Liver (tissue), 9 donors: ENCODE data around the gene MT1A. TPM values are rescaled to one million over a fixed set of nuclear protein-coding genes. Genes with fewer than 3 reads are reported as not detected.

Experiments
- DNase-seq: peaks from one replicate; pipeline ENCODE4 v3.0.0-alpha.2; 2017; ENCODE audit warnings: low spot score
- H3K27ac ChIP-seq, 2 donors: one replicate each; pipeline ENCODE4 v1.7.0; 2013; ENCODE audit warnings: inconsistent platforms in 2 of 2, low read length in 2 of 2, control low read depth in 1 of 2, low read depth in 1 of 2, mild to moderate bottlenecking in 1 of 2
- H3K27me3 ChIP-seq, 4 donors: one replicate each; pipeline versions ENCODE4 v1.6.1 to v1.7.0; 2013; ENCODE audit warnings: low read length in 3 of 4, inconsistent platforms in 1 of 4, mild to moderate bottlenecking in 1 of 4, moderate library complexity in 1 of 4; ENCODE audit not compliant: control insufficient read depth in 4 of 4, insufficient read depth in 4 of 4
- H3K36me3 ChIP-seq, 4 donors: one replicate each; pipeline versions ENCODE4 v1.6.1 to v1.7.0; 2013; ENCODE audit warnings: low read length in 3 of 4, mild to moderate bottlenecking in 3 of 4, low read depth in 1 of 4, moderate library complexity in 1 of 4; ENCODE audit not compliant: control insufficient read depth in 4 of 4, insufficient read depth in 3 of 4
- H3K4me1 ChIP-seq, 4 donors: one replicate each; pipeline versions ENCODE4 v1.6.1 to v1.7.0; 2013; ENCODE audit warnings: low read length in 3 of 4, mild to moderate bottlenecking in 3 of 4, moderate library complexity in 1 of 4; ENCODE audit not compliant: control insufficient read depth in 4 of 4, insufficient read depth in 4 of 4
- H3K4me3 ChIP-seq, 3 donors: one replicate each; pipeline versions ENCODE4 v1.6.1 to v1.7.0; 2013; ENCODE audit warnings: low read length in 3 of 3, control low read depth in 1 of 3, low read depth in 1 of 3, mild to moderate bottlenecking in 1 of 3
- H3K9ac ChIP-seq, 2 donors: one replicate each; pipeline ENCODE4 v1.7.0; 2013; ENCODE audit warnings: low read length in 2 of 2, mild to moderate bottlenecking in 2 of 2, moderate library complexity in 2 of 2, control low read depth in 1 of 2, low read depth in 1 of 2
- H3K9me3 ChIP-seq, 4 donors: one replicate each; pipeline versions ENCODE4 v1.6.1 to v1.7.0; 2013; ENCODE audit warnings: low read length in 3 of 4; ENCODE audit not compliant: control insufficient read depth in 4 of 4
- FOXA1 ChIP-seq: IDR thresholded peaks from 2 replicates; pipeline ENCODE4 v1.6.1; 2016; ENCODE audit warnings: antibody characterized with exemption
- GABPA ChIP-seq, 2 donors: IDR thresholded peaks in 1 of 2; conservative IDR thresholded peaks in 1 of 2; 2 replicates each; pipeline ENCODE4 v1.6.1; 2016; ENCODE audit warnings: antibody characterized with exemption in 2 of 2, mild to moderate bottlenecking in 1 of 2, moderate library complexity in 1 of 2
- HNF4A ChIP-seq, 2 donors: conservative IDR thresholded peaks; 2 replicates each; pipeline ENCODE4 v1.6.1; 2016; ENCODE audit warnings: antibody characterized with exemption in 2 of 2, mild to moderate bottlenecking in 2 of 2
- HNF4G ChIP-seq: IDR thresholded peaks from 2 replicates; pipeline ENCODE4 v1.6.1; 2016; ENCODE audit warnings: antibody characterized with exemption
- JUND ChIP-seq, 2 donors: IDR thresholded peaks; 2 replicates each; pipeline ENCODE4 v1.6.1; 2016; ENCODE audit warnings: antibody characterized with exemption in 2 of 2
- NR2F2 ChIP-seq: IDR thresholded peaks from 2 replicates; pipeline ENCODE4 v1.6.1; 2016; ENCODE audit warnings: antibody characterized with exemption
- RXRA ChIP-seq, 2 donors: IDR thresholded peaks; 2 replicates each; pipeline ENCODE4 v1.6.1; 2017 to 2018; ENCODE audit warnings: antibody characterized with exemption in 2 of 2, mild to moderate bottlenecking in 1 of 2
- SP1 ChIP-seq: IDR thresholded peaks from 2 replicates; pipeline ENCODE4 v1.6.1; 2018; ENCODE audit warnings: antibody characterized with exemption, mild to moderate bottlenecking
- TAF1 ChIP-seq: conservative IDR thresholded peaks from 2 replicates; pipeline ENCODE4 v1.6.1; 2016; ENCODE audit warnings: antibody characterized with exemption, mild to moderate bottlenecking
- YY1 ChIP-seq: IDR thresholded peaks from 2 replicates; pipeline ENCODE4 v1.6.1; 2016; ENCODE audit warnings: antibody characterized with exemption, mild to moderate bottlenecking
- whole genome bisulfite sequencing: extraction: QIAGEN DNeasy Blood & Tissue Kit; methylation state at CpG from one replicate; pipeline ENCODE4 v1.1.7; 2013; 5-methylcytosine and 5-hydroxymethylcytosine counted together
- polyA plus RNA-seq, 2 donors: library from polyadenylated mRNA; stranded (reverse) in 1 of 2; unstranded in 1 of 2; fragments of 200-250 nt in 1 of 2; fragments of >200 nt in 1 of 2; fragmentation: Nextera tagmentation in 1 of 2; extraction: Ambion mirVana in 1 of 2; gene quantifications; one replicate each; pipeline versions ENCODE4 v1.2.1 to v1.2.3, GENCODE V29; 2013 to 2015
- total RNA-seq, 2 donors: library from RNA; depleted of rRNA; stranded (reverse); fragments of >200 nt; gene quantifications; one replicate each; pipeline ENCODE4 v1.2.3, GENCODE V29; 2014
- TF ChIP-seq, protein P1 (sequence below): IDR thresholded peaks from 2 replicates; pipeline ENCODE4 v1.6.1; 2016; ENCODE audit warnings: antibody characterized with exemption
- TF ChIP-seq, protein P2 (sequence below): IDR thresholded peaks from 2 replicates; pipeline ENCODE4 v1.6.1; 2016; ENCODE audit warnings: antibody characterized with exemption, mild to moderate bottlenecking
- donor health status: healthy.
- donor health status: healthy.
- donor health status: healthy.
- donor health status: healthy.
- donor health status: healthy.

MT1A gene
- total and polyA plus RNA-seq, 4 donors, result 10.1 to 511 (median 74.6) TPM

DNA sequence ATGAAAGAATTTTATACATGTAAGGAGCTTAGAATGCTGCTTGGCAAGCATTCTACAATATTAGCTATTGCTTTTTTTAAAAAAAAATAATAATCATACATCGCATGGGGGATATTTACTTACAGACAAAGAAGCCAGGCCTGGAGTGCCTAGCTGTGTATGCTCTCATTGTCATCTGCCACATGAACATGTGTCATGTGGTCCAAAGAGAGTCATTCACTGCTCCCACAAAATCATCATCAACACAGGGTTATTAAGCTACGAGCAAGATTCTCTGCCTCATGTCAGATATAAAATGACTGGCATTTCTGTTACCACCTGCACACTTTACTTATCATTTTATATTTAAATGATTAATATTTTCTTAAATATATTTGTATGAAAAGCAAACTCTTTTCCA, 14.8 kb upstream of the MT1A start:
- 98% methylated on average over 2 of the region's 2 CpGs for WGBS
- DNase-seq, result no peak
- Histone ChIP-seq H3K9me3 (no peaks in the 10 kb centered on the region), H3K27me3 (no peaks in the 10 kb centered on the region), H3K9ac (no peak overlapping the region), H3K27ac (no peak overlapping the region), H3K36me3 (peaks cover 0 to 3% (median 0%) of the 10 kb centered on the region in 4 donors), H3K4me1 (peaks cover 0 to 17% (median 3%) of the 10 kb centered on the region in 4 donors), H3K4me3 (no peak overlapping the region)
- TF ChIP-seq FOXA1, result no peak
- TF ChIP-seq, protein P1, sequence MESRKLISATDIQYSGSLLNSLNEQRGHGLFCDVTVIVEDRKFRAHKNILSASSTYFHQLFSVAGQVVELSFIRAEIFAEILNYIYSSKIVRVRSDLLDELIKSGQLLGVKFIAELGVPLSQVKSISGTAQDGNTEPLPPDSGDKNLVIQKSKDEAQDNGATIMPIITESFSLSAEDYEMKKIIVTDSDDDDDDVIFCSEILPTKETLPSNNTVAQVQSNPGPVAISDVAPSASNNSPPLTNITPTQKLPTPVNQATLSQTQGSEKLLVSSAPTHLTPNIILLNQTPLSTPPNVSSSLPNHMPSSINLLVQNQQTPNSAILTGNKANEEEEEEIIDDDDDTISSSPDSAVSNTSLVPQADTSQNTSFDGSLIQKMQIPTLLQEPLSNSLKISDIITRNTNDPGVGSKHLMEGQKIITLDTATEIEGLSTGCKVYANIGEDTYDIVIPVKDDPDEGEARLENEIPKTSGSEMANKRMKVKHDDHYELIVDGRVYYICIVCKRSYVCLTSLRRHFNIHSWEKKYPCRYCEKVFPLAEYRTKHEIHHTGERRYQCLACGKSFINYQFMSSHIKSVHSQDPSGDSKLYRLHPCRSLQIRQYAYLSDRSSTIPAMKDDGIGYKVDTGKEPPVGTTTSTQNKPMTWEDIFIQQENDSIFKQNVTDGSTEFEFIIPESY, result no peak
- TF ChIP-seq TAF1, result no peak

DNA sequence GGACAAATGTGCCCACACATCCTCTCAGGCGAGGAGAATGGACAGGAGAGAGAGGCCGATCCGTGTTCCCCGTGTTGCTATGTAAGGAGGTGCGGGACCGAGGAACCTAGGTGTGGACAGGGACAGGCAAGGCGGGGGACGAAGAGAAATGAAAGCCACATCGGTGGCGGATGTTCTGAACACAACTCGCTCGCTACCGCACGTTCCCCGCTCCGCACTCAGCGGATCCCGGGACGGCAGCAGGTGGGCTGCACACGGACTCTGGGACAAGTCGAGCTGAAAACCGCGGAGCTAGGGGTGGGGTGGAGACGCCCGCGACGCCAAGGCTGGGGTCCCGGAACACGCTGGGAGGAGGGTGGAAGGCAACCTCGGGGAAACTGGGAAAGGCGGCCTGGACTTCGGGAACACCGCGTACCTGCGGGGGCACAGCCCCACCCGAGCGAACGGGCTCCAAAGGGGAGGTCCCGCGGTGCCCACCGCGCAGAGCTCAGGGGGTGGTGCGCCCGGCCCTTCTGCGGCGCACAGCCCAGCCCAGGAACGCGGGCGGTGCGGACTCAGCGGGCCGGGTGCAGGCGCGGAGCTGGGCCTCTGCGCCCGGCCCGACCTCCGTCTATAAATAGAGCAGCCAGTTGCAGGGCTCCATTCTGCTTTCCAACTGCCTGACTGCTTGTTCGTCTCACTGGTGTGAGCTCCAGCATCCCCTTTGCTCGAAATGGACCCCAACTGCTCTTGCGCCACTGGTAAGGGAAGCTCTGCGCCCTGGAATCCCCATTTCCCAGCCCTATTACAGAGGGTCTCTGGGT, 13.1 kb upstream of the MT1A start, which contains the start of gene MT1E:
Gene MT1E (plus strand): TSS at position 642 of the 803 bp plus-strand sequence. CDS start 71 bp downstream, at position 713.
- TF ChIP-seq RXRA (IDR thresholded peaks at IDR 0.05) (no peak), GABPA (IDR thresholded peaks at IDR 0.05 in 1 of 2, conservative IDR thresholded peaks at IDR 0.05 in 1 of 2) (no peak), YY1 (peak; percentile 63), HNF4G (peak; percentile 6), TAF1 (peak; percentile 98), NR2F2 (no peak), JUND (IDR thresholded peaks at IDR 0.05) (no peak), HNF4A (conservative IDR thresholded peaks at IDR 0.05) (peak in 1 of 2 donors; percentile 30), SP1 (peak; percentile 80)
- TF ChIP-seq, protein P1, result no peak
- TF ChIP-seq, protein P2, sequence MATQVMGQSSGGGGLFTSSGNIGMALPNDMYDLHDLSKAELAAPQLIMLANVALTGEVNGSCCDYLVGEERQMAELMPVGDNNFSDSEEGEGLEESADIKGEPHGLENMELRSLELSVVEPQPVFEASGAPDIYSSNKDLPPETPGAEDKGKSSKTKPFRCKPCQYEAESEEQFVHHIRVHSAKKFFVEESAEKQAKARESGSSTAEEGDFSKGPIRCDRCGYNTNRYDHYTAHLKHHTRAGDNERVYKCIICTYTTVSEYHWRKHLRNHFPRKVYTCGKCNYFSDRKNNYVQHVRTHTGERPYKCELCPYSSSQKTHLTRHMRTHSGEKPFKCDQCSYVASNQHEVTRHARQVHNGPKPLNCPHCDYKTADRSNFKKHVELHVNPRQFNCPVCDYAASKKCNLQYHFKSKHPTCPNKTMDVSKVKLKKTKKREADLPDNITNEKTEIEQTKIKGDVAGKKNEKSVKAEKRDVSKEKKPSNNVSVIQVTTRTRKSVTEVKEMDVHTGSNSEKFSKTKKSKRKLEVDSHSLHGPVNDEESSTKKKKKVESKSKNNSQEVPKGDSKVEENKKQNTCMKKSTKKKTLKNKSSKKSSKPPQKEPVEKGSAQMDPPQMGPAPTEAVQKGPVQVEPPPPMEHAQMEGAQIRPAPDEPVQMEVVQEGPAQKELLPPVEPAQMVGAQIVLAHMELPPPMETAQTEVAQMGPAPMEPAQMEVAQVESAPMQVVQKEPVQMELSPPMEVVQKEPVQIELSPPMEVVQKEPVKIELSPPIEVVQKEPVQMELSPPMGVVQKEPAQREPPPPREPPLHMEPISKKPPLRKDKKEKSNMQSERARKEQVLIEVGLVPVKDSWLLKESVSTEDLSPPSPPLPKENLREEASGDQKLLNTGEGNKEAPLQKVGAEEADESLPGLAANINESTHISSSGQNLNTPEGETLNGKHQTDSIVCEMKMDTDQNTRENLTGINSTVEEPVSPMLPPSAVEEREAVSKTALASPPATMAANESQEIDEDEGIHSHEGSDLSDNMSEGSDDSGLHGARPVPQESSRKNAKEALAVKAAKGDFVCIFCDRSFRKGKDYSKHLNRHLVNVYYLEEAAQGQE, result peak; percentile 85
- H3K36me3 ChIP-seq, result peaks cover 0 to 3% (median 0%) of the 10 kb centered on the region in 4 donors
- WGBS, result 1% methylated on average over 62 of the region's 62 CpGs
- no peaks in the 10 kb centered on the region for H3K9me3 ChIP-seq
- H3K27me3 ChIP-seq, result no peaks in the 10 kb centered on the region
- peak; percentile 80 for DNase-seq
- H3K9ac ChIP-seq, result peak within 1 kb of the TSS; percentile 94 to 96
- peaks cover 0 to 17% (median 6%) of the 10 kb centered on the region in 4 donors for H3K4me1 ChIP-seq
- H3K27ac ChIP-seq, result peak within 1 kb of the TSS; percentile 93 to 99
- H3K4me3 ChIP-seq, result peak within 1 kb of the TSS; percentile 78 to 97 (median 95)
